ENCODE results near the gene CDC42BPG. TPM values are rescaled to one million over a fixed set of nuclear protein-coding genes. Genes with fewer than 3 reads are reported as not detected.

Gene CDC42BPG
- total RNA-seq, 1 experiment from 2014 or later = 3.7 TPM

DNA sequence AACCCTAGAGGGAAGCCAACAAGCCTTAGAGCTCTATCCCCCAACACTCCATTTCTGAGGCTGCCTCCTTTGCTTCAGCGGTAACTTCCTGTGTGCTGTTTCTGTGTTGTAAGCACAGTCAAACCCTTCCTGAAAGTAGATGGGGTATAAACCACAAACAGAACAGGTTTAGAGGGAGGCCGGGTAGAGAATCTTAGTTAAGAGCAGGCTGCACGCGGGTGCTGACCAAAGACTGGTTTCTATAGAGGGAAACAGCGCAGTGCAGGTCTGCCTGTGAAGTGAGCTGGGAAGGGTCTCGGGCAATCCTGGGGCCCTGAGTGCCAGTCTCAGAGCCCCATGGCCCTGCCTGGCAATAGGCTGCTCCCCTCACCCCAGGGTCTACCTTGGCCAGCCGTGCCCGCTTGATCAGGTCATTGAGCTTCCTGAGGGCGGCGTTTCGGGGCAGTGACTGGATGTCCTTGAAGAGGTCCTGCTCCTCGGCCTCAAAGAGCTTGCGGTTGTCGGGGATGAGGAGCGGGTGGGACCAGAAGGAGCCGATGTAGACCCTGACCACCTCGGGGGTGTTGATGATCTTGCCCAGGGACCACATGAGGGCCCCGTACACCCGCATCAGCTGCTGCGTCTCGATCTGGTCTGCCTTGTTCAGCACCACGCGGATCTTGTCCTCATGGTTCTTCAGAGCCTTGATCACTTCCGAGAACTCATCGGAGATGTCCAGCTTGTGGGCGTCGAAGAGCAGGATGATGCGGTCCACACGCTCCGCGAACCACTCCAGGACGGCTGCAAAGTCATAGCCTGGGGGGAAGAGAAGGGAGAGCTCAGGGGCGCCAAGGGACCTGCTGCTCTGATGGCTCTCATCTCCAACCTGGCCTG is 15.3 kb upstream of the CDC42BPG start:
- POLR2A ChIA-PET = interaction anchor here (0.6 to 7.8 kb wide), 3 partner anchors 17 to 130 kb away, joined by 3 to 79 read pairs (median 4); partner anchors contain the start of genes ATG2A and EHD1
- no peak for DNase-seq (ENCODE audit: unreplicated experiment)
- H3K4me3 Mint-ChIP-seq (ENCODE audit: unreplicated experiment) = no peak overlapping the region
- H3K36me3 Mint-ChIP-seq (ENCODE audit: insufficient read depth, unreplicated experiment) = peaks cover 22% of the 10 kb centered on the region
- no peak for TF ChIP-seq CTCF (IDR thresholded peaks at IDR 0.05; ENCODE audit: unreplicated experiment)
- no peak overlapping the region for H3K27ac Mint-ChIP-seq (ENCODE audit: low read depth, unreplicated experiment)
- no TSS peak for BruUV-seq (replicated peaks)
- no peaks in the 10 kb centered on the region for H3K27me3 Mint-ChIP-seq (ENCODE audit: insufficient read depth, unreplicated experiment)
- CTCF ChIA-PET = interaction anchor here (0.6 to 3.2 kb wide), 6 partner anchors 11 to 793 kb away, joined by 3 to 19 read pairs (median 4); no protein-coding TSS in a partner anchor
- H3K9me3 Mint-ChIP-seq (ENCODE audit: unreplicated experiment) = no peaks in the 10 kb centered on the region
- intact Hi-C loops (cut with micrococcal nuclease) = no loop called here
- peaks cover 30% of the 10 kb centered on the region for H3K4me1 Mint-ChIP-seq (ENCODE audit: insufficient read depth, unreplicated experiment)

DNA sequence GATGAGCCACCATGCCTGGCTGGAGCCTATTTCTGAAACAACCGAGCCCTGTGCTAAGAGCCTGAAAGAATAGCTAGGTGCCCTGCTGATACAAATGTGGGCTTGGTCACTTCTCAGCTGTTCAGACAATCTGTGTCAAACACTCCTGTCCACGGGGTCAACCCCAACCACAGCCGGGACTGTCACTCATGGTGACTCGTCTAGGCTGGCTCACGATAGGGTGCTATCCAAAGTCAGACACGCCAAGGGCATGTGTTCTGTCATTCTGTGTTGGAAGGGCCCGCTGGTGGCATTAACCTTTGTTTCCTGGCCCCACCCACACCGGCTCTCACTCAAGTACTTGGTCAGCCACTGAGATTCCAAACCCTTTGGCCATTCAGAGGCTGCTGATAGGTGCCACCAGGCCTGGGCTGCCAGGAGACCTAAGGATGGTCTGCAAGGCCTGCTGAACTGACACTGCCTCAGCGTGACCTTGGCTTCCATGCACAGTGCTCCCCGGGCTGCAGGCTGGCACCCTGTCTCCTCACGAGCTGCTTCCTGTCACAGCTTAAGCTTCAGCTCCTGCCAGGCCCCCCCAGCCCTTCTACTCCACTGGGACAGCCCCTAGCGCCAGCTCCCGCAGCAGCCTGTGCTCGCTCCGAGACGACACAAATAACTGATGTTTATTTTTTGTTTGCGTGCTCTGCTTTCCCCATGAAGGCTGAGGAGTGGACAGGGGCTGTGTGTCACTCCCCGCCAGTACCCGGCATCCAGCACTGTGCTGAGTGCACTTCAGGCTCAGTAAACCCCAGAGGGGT is 14.2 kb upstream of the CDC42BPG start:
- Mint-ChIP-seq H3K9me3 (ENCODE audit: unreplicated experiment) (no peaks in the 10 kb centered on the region), H3K27ac (ENCODE audit: low read depth, unreplicated experiment) (no peak overlapping the region), H3K27me3 (ENCODE audit: insufficient read depth, unreplicated experiment) (no peaks in the 10 kb centered on the region), H3K4me1 (ENCODE audit: insufficient read depth, unreplicated experiment) (peaks cover 26% of the 10 kb centered on the region), H3K4me3 (ENCODE audit: unreplicated experiment) (no peak overlapping the region), H3K36me3 (ENCODE audit: insufficient read depth, unreplicated experiment) (peaks cover 28% of the 10 kb centered on the region)
- CTCF ChIA-PET = interaction anchor here (0.5 to 3.2 kb wide), 7 partner anchors 10 to 861 kb away, joined by 3 to 19 read pairs (median 4); no protein-coding TSS in a partner anchor
- POLR2A ChIA-PET = interaction anchor here (4.9 to 7.8 kb wide), 2 partner anchors 11 to 18 kb away, joined by 38 to 79 read pairs; partner anchors contain the start of gene EHD1
- no TSS peak for BruUV-seq (replicated peaks)
- TF ChIP-seq CTCF (IDR thresholded peaks at IDR 0.05; ENCODE audit: unreplicated experiment) = no peak
- intact Hi-C loops (cut with micrococcal nuclease) = no loop called here
- no peak for DNase-seq (ENCODE audit: unreplicated experiment)

DNA sequence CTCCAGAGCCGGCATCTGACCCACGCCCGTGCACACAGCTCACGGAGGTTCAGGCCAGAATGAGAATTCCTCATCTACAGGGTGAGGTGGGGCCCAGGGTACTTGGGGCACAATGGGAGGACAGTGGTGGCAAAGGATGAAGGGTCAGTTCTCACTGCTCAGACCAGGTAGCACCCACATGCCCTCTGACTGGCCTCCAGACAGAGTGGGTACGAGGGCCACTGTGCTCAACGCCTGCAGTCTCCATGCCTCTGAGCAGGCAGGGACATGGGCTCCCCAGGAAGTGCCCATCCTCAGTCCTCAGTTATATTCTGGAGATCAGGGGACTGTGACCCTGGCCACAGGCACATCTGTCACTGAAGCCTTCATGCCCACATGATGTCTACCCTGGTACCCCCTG is 13.0 kb upstream of the CDC42BPG start:
- no peak for DNase-seq (ENCODE audit: unreplicated experiment)
- H3K27ac Mint-ChIP-seq (ENCODE audit: low read depth, unreplicated experiment) = no peak overlapping the region
- H3K9me3 Mint-ChIP-seq (ENCODE audit: unreplicated experiment) = no peaks in the 10 kb centered on the region
- H3K4me3 Mint-ChIP-seq (ENCODE audit: unreplicated experiment) = no peak overlapping the region
- no peak for TF ChIP-seq CTCF (IDR thresholded peaks at IDR 0.05; ENCODE audit: unreplicated experiment)
- CTCF ChIA-PET = interaction anchor here (0.6 to 15.7 kb wide), 7 partner anchors 10 to 61 kb away, joined by 4 to 286 read pairs (median 4); partner anchors contain the start of gene EHD1
- H3K27me3 Mint-ChIP-seq (ENCODE audit: insufficient read depth, unreplicated experiment) = no peaks in the 10 kb centered on the region
- peaks cover 27% of the 10 kb centered on the region for H3K36me3 Mint-ChIP-seq (ENCODE audit: insufficient read depth, unreplicated experiment)
- H3K4me1 Mint-ChIP-seq (ENCODE audit: insufficient read depth, unreplicated experiment) = peaks cover 28% of the 10 kb centered on the region
- POLR2A ChIA-PET = interaction anchor here (1.6 to 7.8 kb wide), 6 partner anchors 10 to 239 kb away, joined by 5 to 79 read pairs (median 9); partner anchors contain the start of gene EHD1
- BruUV-seq (replicated peaks) = no TSS peak
- intact Hi-C loops (cut with micrococcal nuclease) = no loop called here

Measured in MCF 10A (cell line).